Measurements from ENCODE around the gene TIMELESS. TPM values are rescaled to one million over a fixed set of nuclear protein-coding genes. Genes with fewer than 3 reads are reported as not detected.

Gene TIMELESS
- total RNA-seq, 1 donor from 2014 or later: 108 TPM

DNA sequence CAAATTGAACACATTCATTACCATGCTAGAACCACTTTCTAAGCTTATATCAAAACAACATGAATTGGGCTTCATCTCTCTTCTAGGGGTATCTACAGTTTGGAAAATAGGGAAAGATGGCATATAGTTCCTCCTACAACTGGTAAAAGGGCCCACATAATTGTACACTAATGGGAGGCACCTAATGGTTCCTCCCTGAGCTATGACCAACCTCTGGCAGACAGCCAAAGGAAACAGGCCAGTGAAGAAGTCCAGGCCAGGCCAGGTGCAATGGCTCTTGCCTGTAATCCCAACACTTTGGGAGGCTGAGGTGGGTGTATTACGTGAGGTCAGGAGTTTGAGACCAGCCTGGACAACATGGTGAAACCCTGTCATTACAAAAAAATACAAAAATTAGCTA lies 63.4 kb downstream of the TIMELESS start:
- peaks cover 15% of the 10 kb centered on the region for H3K4me1 Mint-ChIP-seq
- H3K4me3 Mint-ChIP-seq: no peak overlapping the region
- H3K27me3 Mint-ChIP-seq (ENCODE audit: low read depth): no peaks in the 10 kb centered on the region
- H3K9me3 Mint-ChIP-seq: no peaks in the 10 kb centered on the region
- H3K36me3 Mint-ChIP-seq (ENCODE audit: low read depth): no peaks in the 10 kb centered on the region
- H3K27ac Mint-ChIP-seq (ENCODE audit: unreplicated experiment): no peak overlapping the region
- TF ChIP-seq, protein P1, sequence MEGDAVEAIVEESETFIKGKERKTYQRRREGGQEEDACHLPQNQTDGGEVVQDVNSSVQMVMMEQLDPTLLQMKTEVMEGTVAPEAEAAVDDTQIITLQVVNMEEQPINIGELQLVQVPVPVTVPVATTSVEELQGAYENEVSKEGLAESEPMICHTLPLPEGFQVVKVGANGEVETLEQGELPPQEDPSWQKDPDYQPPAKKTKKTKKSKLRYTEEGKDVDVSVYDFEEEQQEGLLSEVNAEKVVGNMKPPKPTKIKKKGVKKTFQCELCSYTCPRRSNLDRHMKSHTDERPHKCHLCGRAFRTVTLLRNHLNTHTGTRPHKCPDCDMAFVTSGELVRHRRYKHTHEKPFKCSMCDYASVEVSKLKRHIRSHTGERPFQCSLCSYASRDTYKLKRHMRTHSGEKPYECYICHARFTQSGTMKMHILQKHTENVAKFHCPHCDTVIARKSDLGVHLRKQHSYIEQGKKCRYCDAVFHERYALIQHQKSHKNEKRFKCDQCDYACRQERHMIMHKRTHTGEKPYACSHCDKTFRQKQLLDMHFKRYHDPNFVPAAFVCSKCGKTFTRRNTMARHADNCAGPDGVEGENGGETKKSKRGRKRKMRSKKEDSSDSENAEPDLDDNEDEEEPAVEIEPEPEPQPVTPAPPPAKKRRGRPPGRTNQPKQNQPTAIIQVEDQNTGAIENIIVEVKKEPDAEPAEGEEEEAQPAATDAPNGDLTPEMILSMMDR (conservative IDR thresholded peaks at IDR 0.05): no peak
- DNase-seq (ENCODE audit: low read depth, low spot score): no peak

DNA sequence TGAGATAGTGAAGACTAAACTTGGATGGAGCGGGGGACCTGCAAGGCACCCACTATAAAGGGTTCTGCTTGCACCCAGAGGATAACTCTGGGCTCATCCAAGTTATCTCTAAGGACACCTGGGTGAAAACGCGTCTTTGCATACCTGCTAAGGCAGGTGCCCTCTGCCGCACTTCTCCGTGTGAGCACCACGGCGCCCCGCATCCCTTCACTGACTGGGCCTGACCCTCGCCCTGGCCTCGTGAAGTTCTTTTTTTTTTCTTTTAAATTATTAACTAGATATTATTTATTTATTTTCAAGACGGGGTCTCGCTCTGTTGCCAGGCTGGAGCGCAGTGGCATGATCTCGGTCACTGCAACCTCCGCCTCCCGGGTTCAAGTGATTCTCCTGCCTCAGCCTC lies 66.6 kb downstream of the TIMELESS start:
- Mint-ChIP-seq H3K27ac (ENCODE audit: unreplicated experiment) (no peak overlapping the region), H3K36me3 (ENCODE audit: low read depth) (no peaks in the 10 kb centered on the region), H3K27me3 (ENCODE audit: low read depth) (no peaks in the 10 kb centered on the region), H3K9me3 (no peaks in the 10 kb centered on the region), H3K4me3 (no peak overlapping the region), H3K4me1 (peaks cover 6% of the 10 kb centered on the region)
- TF ChIP-seq, protein P1 (conservative IDR thresholded peaks at IDR 0.05): no peak
- no peak for DNase-seq (ENCODE audit: low read depth, low spot score)

DNA sequence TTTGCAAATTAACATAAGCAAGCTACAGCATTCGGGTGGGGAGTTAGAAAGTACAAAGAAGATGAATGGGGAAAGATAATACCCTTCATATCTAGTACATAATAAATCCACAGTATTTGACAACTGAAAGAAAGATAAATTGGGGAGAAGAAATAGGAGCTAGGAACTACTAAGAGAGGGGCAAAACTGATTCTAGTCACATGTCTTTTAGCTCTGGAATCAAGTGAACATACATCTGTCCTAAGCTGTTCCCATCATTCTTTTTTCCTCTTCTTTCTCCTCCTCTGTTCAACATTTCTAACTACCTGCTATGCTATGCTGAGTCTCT lies 71.3 kb downstream of the TIMELESS start:
- TF ChIP-seq, protein P1 (conservative IDR thresholded peaks at IDR 0.05): no peak
- Mint-ChIP-seq H3K4me3 (no peak overlapping the region), H3K9me3 (peaks cover 5% of the 10 kb centered on the region), H3K27me3 (ENCODE audit: low read depth) (peaks cover 4% of the 10 kb centered on the region), H3K36me3 (ENCODE audit: low read depth) (peaks cover 5% of the 10 kb centered on the region), H3K27ac (ENCODE audit: unreplicated experiment) (no peak overlapping the region), H3K4me1 (no peaks in the 10 kb centered on the region)
- no peak for DNase-seq (ENCODE audit: low read depth, low spot score)

DNA sequence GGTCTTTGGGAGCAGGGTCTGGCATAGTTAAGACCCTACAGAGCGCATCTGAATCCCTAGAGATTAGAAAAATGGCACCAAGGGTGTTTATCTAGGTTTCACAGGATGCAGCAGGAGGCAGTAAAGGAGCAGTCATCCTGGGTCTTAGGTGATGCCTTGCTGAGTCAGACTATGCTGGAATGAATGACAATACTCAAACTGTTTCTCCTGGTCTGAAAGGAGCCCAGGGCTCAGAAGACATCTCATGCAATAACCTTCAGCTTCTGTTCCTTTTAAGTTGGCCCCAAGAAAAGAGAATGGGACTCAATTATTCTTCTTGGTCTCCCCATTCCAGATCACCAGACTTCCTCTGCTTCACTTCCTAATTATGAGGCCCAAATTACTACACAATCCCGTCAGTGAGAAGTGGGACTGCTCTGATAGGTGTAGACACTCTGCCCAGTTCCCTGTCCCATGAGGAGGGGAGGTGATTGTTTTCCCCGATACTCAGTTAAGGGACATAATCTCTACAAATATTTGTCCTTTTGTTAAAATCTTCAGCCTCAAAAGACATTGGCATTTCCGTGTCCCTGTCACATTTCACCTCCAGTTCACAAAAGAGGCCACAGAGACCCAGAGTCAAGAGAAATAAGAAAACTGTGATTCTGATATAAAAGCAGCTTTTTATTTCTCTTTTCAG lies 71.8 kb downstream of the TIMELESS start:
- Mint-ChIP-seq H3K4me3 (no peak overlapping the region), H3K36me3 (ENCODE audit: low read depth) (peaks cover 5% of the 10 kb centered on the region), H3K27me3 (ENCODE audit: low read depth) (peaks cover 8% of the 10 kb centered on the region), H3K9me3 (peaks cover 9% of the 10 kb centered on the region), H3K4me1 (no peaks in the 10 kb centered on the region), H3K27ac (ENCODE audit: unreplicated experiment) (peak overlapping the region; percentile 20)
- DNase-seq (ENCODE audit: low read depth, low spot score): no peak
- TF ChIP-seq, protein P1 (conservative IDR thresholded peaks at IDR 0.05): no peak

- peaks cover 12% of the 10 kb centered on the region for H3K9me3 Mint-ChIP-seq
- H3K27me3 Mint-ChIP-seq (ENCODE audit: low read depth): peaks cover 15% of the 10 kb centered on the region
- TF ChIP-seq, protein P1 (conservative IDR thresholded peaks at IDR 0.05): no peak
- H3K36me3 Mint-ChIP-seq (ENCODE audit: low read depth): peaks cover 5% of the 10 kb centered on the region
- DNase-seq (ENCODE audit: low read depth, low spot score): no peak
- no peaks in the 10 kb centered on the region for H3K4me1 Mint-ChIP-seq
- no peak overlapping the region for H3K4me3 Mint-ChIP-seq
- no peak overlapping the region for H3K27ac Mint-ChIP-seq (ENCODE audit: unreplicated experiment)
Observed at GRCh38 chr12:56375598-56376434, 73.4 kb downstream of the TIMELESS start.
